Ishikawa (cell line): ENCODE data around the gene DOCK1.

Experiments
- CREB1 ChIP-seq: IDR thresholded peaks from 2 replicates; pipeline ENCODE4 v1.6.1; 2012; ENCODE audit warnings: low read depth
- EP300 ChIP-seq: IDR thresholded peaks from 2 replicates; pipeline ENCODE4 v1.6.1; 2012; ENCODE audit warnings: borderline replicate concordance
- FOXM1 ChIP-seq: IDR thresholded peaks from 2 replicates; pipeline ENCODE4 v1.6.1; 2012; ENCODE audit warnings: low read depth, borderline replicate concordance
- NFIC ChIP-seq: IDR thresholded peaks from 2 replicates; pipeline ENCODE4 v1.6.1; 2012
- RAD21 ChIP-seq: IDR thresholded peaks from 2 replicates; pipeline ENCODE4 v1.6.1; 2012; ENCODE audit warnings: low read depth
- TAF1 ChIP-seq: IDR thresholded peaks from 2 replicates; pipeline ENCODE4 v1.6.1; 2012; ENCODE audit warnings: low read depth, mild to moderate bottlenecking
- TCF12 ChIP-seq: IDR thresholded peaks from 2 replicates; pipeline ENCODE4 v1.6.1; 2012; ENCODE audit warnings: low read depth
- TEAD4 ChIP-seq: IDR thresholded peaks from 2 replicates; pipeline ENCODE4 v1.6.1; 2012
- TF ChIP-seq, protein P1 (sequence below): IDR thresholded peaks from 2 replicates; pipeline ENCODE4 v1.6.1; 2012; ENCODE audit warnings: low read depth, mild to moderate bottlenecking
- TF ChIP-seq, protein P2 (sequence below): IDR thresholded peaks from 2 replicates; pipeline ENCODE4 v1.6.1; 2012

DNA sequence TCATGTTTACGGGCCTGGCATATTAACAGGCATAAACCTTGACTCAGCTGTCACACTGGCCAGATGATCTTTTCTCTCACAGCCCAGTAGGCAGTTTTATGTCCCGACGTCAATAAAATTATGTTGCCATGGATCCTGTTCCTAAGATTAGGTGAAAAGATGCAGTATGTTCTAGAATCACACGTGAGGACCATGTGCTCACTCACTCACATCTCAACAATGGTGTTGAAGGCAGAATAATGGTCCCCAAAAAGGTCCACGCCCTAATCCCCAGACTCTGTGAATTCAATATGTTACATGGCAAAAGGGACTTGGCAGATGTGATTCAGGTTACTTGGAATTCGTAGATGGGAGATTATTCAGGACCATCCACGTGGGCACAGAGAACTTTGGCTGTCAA is 3.5 kb downstream of the DOCK1 start:
- TF ChIP-seq TAF1 (no peak), FOXM1 (no peak), NFIC (no peak), EP300 (no peak), RAD21 (no peak), CREB1 (no peak), TCF12 (no peak), TEAD4 (no peak)
- TF ChIP-seq, protein P1, sequence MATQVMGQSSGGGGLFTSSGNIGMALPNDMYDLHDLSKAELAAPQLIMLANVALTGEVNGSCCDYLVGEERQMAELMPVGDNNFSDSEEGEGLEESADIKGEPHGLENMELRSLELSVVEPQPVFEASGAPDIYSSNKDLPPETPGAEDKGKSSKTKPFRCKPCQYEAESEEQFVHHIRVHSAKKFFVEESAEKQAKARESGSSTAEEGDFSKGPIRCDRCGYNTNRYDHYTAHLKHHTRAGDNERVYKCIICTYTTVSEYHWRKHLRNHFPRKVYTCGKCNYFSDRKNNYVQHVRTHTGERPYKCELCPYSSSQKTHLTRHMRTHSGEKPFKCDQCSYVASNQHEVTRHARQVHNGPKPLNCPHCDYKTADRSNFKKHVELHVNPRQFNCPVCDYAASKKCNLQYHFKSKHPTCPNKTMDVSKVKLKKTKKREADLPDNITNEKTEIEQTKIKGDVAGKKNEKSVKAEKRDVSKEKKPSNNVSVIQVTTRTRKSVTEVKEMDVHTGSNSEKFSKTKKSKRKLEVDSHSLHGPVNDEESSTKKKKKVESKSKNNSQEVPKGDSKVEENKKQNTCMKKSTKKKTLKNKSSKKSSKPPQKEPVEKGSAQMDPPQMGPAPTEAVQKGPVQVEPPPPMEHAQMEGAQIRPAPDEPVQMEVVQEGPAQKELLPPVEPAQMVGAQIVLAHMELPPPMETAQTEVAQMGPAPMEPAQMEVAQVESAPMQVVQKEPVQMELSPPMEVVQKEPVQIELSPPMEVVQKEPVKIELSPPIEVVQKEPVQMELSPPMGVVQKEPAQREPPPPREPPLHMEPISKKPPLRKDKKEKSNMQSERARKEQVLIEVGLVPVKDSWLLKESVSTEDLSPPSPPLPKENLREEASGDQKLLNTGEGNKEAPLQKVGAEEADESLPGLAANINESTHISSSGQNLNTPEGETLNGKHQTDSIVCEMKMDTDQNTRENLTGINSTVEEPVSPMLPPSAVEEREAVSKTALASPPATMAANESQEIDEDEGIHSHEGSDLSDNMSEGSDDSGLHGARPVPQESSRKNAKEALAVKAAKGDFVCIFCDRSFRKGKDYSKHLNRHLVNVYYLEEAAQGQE, result no peak
- TF ChIP-seq, protein P2, sequence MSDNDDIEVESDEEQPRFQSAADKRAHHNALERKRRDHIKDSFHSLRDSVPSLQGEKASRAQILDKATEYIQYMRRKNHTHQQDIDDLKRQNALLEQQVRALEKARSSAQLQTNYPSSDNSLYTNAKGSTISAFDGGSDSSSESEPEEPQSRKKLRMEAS, result no peak
